ENCODE measurements around the gene BRD1.

DNA sequence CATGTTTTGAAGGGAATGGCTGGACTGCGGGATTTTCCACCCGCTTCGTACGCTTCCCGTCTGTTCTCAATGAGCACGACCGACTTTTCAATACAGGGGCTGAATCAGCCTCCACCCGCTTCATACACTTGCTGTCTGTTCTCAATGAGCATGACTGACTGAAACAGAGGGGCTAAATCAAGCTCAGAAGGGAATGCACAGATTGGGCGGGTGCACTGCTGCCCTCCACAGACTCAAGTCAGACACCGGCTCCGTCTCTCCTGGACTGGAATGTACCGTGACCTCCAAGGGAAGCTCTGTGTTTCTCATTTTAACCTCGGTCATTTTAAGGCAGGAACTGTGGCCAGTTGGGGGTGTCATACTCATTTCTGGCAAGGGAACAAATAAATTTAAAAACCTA, 48.5 kb downstream of the BRD1 start:
- TF ChIP-seq SPI1 (IDR thresholded peaks at IDR 0.05; ENCODE audit: low read depth, low read length), result no peak
- no peak for TF ChIP-seq POLR2A (IDR thresholded peaks at IDR 0.05; ENCODE audit: low read depth, low read length)
- no peak for TF ChIP-seq PAX5 (IDR thresholded peaks at IDR 0.05; ENCODE audit: insufficient read depth, low read length, severe bottlenecking)
